GM18951 (cell line): ENCODE measurements around the gene GALNT7.
A peak's percentile ranks its signal among the peaks of the same experiment; 100 is the strongest.

Source experiments
- POLR2A ChIP-seq: IDR thresholded peaks from 4 replicates; pipeline ENCODE4 v1.6.1; 2011; ENCODE audit warnings: mild to moderate bottlenecking; ENCODE audit not compliant: insufficient read length, insufficient read depth; ENCODE audit errors: extremely low read depth
- in situ Hi-C: fragments of 300-500 bp; cut with MboI; formaldehyde crosslinking; loops from one replicate; pipeline ENCODE4 v1.12.0; 2022; ENCODE audit warnings: low sequenced_read_pairs, mixed read lengths, inconsistent platforms; ENCODE audit not compliant: unreplicated experiment

Gene GALNT7

GRCh38 chr4:173146456-173146855 is 22.2 kb upstream of the GALNT7 start:
- in situ Hi-C loops: no loop called here
- no peak for TF ChIP-seq POLR2A

GRCh38 chr4:173151496-173151895 is 17.1 kb upstream of the GALNT7 start:
- in situ Hi-C loops: no loop called here
- TF ChIP-seq POLR2A: no peak

GRCh38 chr4:173152104-173152503 is 16.5 kb upstream of the GALNT7 start:
- TF ChIP-seq POLR2A: no peak

GRCh38 chr4:173153445-173153844 is 15.2 kb upstream of the GALNT7 start:
- no peak for TF ChIP-seq POLR2A
- in situ Hi-C loops: no loop called here

More at GRCh38 chr4:173152104-173152503, 16.5 kb upstream of the GALNT7 start:
- in situ Hi-C loops: no loop called here

DNA sequence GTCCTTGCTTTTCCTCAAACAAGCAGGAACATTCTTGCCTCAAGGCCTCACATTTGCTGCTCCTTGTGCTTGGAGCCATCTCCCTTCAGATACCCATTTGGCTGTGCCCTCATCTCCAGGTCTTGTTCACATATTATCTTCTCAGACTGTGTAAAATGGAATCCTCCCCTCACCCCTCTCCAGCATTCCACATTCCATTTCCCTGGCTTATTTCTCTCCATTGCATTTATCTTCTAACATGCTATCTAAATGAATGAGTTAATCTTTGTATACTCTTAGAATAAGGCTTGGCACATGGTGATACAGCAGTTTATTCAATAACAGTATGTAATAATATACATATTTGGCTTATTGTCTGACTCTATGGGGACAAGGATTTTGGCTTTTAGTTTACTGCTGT is 8.8 kb upstream of the GALNT7 start:
- no peak for TF ChIP-seq POLR2A
- in situ Hi-C loops: no loop called here

DNA sequence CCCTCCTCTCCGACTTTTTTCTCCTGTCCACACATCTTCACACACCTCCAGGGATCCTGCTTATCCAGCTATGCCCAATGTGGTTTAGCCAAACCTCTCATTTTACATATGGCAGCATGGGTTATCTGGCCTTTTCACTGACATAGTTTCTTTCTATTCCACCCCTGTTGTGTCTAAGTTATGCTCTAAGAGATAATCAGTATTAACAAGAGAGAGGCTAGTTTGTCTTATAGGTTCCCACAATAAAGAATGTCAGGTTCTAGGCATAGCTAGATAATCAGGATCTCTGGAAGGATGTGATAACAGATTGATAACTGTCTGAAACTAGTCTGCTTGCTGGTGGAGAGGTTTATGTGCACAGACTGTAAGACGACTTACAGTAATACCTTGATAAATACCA is 7.7 kb upstream of the GALNT7 start:
- in situ Hi-C loops: no loop called here
- TF ChIP-seq POLR2A: no peak

DNA sequence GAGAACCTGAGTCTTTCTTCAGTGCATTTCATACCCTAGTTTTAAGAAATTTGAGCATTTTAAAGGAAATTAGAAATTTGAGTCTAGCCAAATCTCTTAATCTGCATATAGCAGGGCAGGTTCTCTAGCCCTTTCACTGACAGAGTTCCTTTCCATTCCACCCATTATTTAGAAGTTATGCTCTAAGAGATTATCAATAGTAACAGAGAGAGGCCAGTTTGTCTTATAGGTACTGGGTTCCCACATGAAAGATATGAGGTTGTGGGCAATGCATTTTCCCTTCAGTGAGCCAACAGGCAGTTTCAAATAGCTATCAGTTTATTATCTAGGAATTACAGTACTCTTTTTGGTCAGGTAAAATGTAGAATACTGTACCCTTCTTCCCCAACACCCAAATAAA is 7.3 kb upstream of the GALNT7 start:
- in situ Hi-C loops: no loop called here
- TF ChIP-seq POLR2A: no peak

DNA sequence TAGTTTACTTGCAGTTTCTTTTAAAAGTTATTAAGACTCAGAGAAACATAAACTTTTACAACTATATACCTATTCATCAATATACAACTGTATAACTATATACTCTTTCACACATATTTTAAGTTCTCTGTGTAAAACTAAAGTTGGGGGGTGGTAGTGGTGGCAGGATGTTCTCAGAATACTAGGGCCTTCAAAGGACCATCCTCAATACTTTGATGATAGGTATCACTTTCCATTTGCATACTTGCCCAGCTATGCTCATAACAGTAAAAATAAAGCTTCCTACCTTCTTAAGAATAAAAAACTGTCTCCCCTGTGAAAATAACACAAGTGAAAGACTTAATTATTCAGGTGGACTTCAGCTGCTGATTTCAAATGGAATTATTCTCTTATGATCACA is 2.9 kb upstream of the GALNT7 start:
- in situ Hi-C loops: no loop called here
- no peak for TF ChIP-seq POLR2A

DNA sequence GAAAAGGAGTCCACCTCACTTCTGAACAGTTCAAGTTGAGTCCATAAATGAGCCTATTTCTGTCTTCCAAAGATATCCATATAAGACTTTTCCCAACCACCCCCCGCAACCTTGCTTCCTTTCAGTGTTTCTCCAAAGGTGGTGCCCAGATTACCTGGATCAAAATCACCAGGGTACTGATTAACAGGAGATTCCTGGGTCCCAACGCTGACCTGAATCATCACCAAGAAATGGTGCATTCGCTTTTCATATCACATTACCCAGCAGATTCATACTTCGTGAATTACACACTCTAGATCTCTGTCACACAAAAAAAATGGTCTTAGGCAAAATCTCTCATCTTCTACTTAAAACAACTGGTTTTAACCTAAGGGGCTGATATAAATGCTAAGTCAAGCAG is 2.1 kb upstream of the GALNT7 start:
- TF ChIP-seq POLR2A: no peak
- in situ Hi-C loops: no loop called here

- in situ Hi-C loops: no loop called here
Measured at GRCh38 chr4:173167758-173168395, 734 bp upstream of the GALNT7 start.

GRCh38 chr4:173169178-173169427 is 492 bp downstream of the GALNT7 start:
- TF ChIP-seq POLR2A: no peak
- in situ Hi-C loops: no loop called here

More at GRCh38 chr4:173167758-173168395, 734 bp upstream of the GALNT7 start:
- TF ChIP-seq POLR2A: peak; percentile 59

DNA sequence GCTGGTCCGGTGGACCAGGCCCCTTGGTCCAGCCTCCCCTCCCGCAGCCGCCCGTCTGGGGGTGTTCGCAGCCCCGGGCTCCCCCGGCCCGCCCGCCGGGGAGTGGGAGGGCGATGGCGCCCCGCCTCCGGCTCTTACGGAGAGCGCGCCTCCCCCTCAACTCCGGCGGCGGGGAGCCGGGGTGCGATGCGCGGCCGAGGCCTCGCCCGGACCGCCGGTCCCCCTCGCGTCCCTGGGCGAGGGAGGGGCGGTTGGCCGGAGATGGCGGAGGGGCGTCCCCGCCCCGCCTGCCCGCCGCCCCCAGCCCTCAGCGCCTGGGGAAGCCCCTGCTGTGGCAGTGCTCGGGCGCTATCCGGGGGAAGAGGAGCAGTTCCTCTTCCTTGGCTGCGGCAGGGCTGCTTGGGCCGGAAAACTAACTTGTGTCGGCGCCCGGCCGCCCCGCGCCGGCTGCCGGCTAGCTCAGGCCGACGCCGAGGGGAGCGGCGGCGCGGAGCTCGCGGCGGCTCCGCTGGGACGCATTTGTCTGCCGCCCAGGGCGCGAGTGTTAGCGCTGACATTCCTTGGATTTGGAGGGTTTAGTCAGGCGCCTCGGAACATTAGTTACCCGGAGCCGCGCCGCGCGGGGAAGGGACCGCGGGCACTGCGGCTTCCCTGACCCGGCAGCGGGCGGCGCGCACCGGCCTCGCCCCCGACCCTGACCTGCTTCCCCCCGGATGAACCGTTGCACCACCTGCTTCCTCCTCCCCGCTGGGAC is 994 bp downstream of the GALNT7 start:
- in situ Hi-C loops: no loop called here
- peak; percentile 55 for TF ChIP-seq POLR2A

DNA sequence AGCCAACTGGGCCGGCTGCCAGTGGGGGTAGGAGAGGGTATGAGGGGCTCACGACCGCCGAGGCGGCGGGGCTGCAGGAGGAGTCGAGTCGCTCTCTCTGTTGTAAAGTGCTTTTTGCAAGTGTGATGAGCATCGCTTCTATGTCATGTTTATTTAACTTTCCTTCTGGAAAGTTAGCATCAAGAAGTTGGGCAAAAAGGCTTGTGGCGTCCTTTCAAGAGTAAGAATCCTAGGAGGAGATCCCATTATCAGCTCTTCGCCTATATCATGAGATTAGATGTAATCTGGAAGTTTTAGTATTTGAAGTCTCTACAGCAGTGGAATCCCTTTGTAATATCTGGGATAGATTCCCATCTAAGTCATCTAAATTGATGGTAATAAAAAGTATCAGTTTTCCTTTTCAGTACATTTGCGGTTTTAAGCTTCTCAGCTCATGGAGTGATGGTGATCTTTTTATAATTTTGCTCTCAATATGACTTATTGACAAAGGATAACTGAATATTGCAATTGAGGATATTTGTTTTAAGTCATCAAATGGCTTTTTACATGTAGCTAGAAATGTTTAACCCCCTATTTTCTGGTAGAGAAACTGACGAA is 1.7 kb downstream of the GALNT7 start:
- in situ Hi-C loops: no loop called here
- no peak for TF ChIP-seq POLR2A

- TF ChIP-seq POLR2A: no peak
Measured at GRCh38 chr4:173171098-173171497, 2.5 kb downstream of the GALNT7 start.

More at GRCh38 chr4:173171098-173171497, 2.5 kb downstream of the GALNT7 start:
- in situ Hi-C loops: no loop called here
